CD4-positive, alpha-beta T cell (primary cell): ENCODE results near the gene SIM2. TPM values are rescaled to one million over a fixed set of nuclear protein-coding genes. Genes with fewer than 3 reads are reported as not detected.

Experiments used
- ATAC-seq: fragments of 200-7000 bp; cut with Tn5 transposase; one replicate; pipeline ENCODE4 v1.10.0; 2022; ENCODE audit warnings: mild to moderate bottlenecking; ENCODE audit not compliant: poor library complexity
- CTCF ChIA-PET: fragments of 350-600 bp; sonication (Branson Sonifier 250); formaldehyde crosslinking; loops from one replicate; lab custom pipeline; 2021; ENCODE audit warnings: antibody characterized with exemption, inconsistent platforms; lab: Charles Lee
- POLR2A ChIA-PET: fragments of 350-600 bp; sonication (Branson Sonifier 250); formaldehyde crosslinking; loops from one replicate; lab custom pipeline; 2021; ENCODE audit warnings: antibody characterized with exemption, inconsistent platforms; lab: Charles Lee
- DNase-seq, 14 experiments: peaks; one replicate each; pipeline ENCODE4 v3.0.0-alpha.2; 2013 to 2020; ENCODE audit warnings: mixed read lengths in 2 of 14
- H3K27ac ChIP-seq, 2 donors: one replicate each; pipeline versions ENCODE4 v1.5.1 to v1.7.0; 2013; ENCODE audit warnings: low read length in 2 of 2, low read depth in 1 of 2, mild to moderate bottlenecking in 1 of 2
- H3K27me3 ChIP-seq, 2 experiments: 1 replicate in 1 of 2; 2 replicates in 1 of 2; pipeline versions ENCODE4 v1.6.1 to v1.7.0; 2013; ENCODE audit warnings: low read length in 2 of 2, control low read depth in 1 of 2, mild to moderate bottlenecking in 1 of 2, moderate library complexity in 1 of 2; ENCODE audit not compliant: insufficient read depth in 2 of 2, control insufficient read depth in 1 of 2
- H3K36me3 ChIP-seq: one replicate; pipeline ENCODE4 v1.6.1; 2013; ENCODE audit warnings: low read length, control low read depth; ENCODE audit not compliant: insufficient read depth
- H3K4me1 ChIP-seq: one replicate; pipeline ENCODE4 v1.6.1; 2013; ENCODE audit warnings: low read length, control low read depth; ENCODE audit not compliant: insufficient read depth
- H3K4me3 ChIP-seq: one replicate; pipeline ENCODE4 v1.5.1; 2013; ENCODE audit warnings: mild to moderate bottlenecking, low read length, moderate library complexity
- H3K9me3 ChIP-seq, 2 experiments: 1 replicate in 1 of 2; 2 replicates in 1 of 2; pipeline versions ENCODE4 v1.6.1 to v1.7.0; 2013; ENCODE audit warnings: low read length in 2 of 2, mild to moderate bottlenecking in 2 of 2, control low read depth in 1 of 2, moderate library complexity in 1 of 2; ENCODE audit not compliant: control insufficient read depth in 1 of 2, insufficient read depth in 1 of 2
- H3K27ac Mint-ChIP-seq: one replicate; pipeline ENCODE4 v1.8.0; 2020; ENCODE audit warnings: mixed read lengths
- H3K27me3 Mint-ChIP-seq: one replicate; pipeline ENCODE4 v1.8.0; 2021; ENCODE audit warnings: mixed read lengths
- H3K36me3 Mint-ChIP-seq: one replicate; pipeline ENCODE4 v1.8.0; 2021; ENCODE audit warnings: low read depth, mixed read lengths
- H3K4me1 Mint-ChIP-seq: one replicate; pipeline ENCODE4 v1.8.0; 2021; ENCODE audit warnings: low read depth, mixed read lengths
- H3K4me3 Mint-ChIP-seq: one replicate; pipeline ENCODE4 v1.8.0; 2020; ENCODE audit warnings: mild to moderate bottlenecking, mixed read lengths
- H3K9me3 Mint-ChIP-seq: one replicate; pipeline ENCODE4 v1.8.0; 2020; ENCODE audit warnings: mixed read lengths
- intact Hi-C, 2 experiments: fragments of 100-400 bp; cut with DNase I in 1 of 2; cut with micrococcal nuclease in 1 of 2; formaldehyde crosslinking; loops; one replicate each; pipeline versions ENCODE4 v1.15.1 to v1.9.0; 2023 to 2025; cut with DNase I, micrococcal nuclease
- total RNA-seq, 174 experiments: library from RNA in 2 of 174; stranded (reverse) in 2 of 174; gene quantifications; one replicate each; pipeline ENCODE4 v1.2.3 and lab custom pipeline; 2021 to 2026
- TF ChIP-seq, protein P1 (sequence below): fragments of 200-600 bp; IDR thresholded peaks from one replicate; pipeline ENCODE4 v1.8.0; 2022; ENCODE audit warnings: antibody characterized with exemption, mild to moderate bottlenecking

SIM2 gene
- total RNA-seq, 2 experiments from 2014 or later, result not detected

DNA sequence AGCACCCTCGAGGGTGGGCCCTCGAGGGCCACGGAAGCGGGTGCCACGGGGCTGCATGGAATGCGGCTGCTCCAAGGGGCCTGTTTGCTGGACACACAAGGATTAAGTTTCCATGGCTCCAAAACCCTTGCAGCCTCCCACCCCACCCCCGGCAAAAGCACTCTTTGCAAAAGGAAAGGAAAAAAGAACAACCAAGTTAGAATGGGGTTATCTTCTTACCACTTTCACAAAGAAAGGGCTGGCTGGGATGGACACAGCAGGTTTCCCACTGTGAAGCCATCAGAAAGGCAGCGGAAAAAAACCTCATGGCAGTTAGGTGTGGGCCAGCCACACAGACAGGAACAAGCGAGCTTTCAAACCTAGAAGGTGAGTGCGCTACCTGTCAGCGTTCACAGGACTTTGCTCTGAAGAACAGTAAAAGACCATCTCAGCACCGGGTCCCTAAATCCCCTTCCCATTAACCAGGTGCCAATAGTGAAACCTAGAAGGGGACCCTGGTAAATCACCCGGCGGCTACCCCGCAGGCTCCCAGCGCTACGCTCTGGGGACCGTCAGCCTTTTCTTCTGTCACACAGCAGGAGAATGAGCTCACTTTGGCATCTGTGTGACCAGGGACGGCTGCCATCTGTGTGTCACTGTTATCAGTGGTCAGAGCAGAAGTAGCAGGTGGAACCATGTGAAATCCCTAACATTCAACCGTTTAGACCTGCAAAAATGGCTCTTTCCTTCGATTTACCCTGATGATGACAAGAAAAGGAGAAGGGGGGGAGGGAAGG, 93.0 kb downstream of the SIM2 start:
- Histone ChIP-seq H3K27me3 (no peaks in the 10 kb centered on the region), H3K4me1 (no peaks in the 10 kb centered on the region), H3K36me3 (no peaks in the 10 kb centered on the region), H3K4me3 (no peak overlapping the region), H3K9me3 (peaks cover 0 to 2% of the 10 kb centered on the region in 2 experiments), H3K27ac (no peak overlapping the region)
- POLR2A ChIA-PET, result no interaction called here
- TF ChIP-seq, protein P1, sequence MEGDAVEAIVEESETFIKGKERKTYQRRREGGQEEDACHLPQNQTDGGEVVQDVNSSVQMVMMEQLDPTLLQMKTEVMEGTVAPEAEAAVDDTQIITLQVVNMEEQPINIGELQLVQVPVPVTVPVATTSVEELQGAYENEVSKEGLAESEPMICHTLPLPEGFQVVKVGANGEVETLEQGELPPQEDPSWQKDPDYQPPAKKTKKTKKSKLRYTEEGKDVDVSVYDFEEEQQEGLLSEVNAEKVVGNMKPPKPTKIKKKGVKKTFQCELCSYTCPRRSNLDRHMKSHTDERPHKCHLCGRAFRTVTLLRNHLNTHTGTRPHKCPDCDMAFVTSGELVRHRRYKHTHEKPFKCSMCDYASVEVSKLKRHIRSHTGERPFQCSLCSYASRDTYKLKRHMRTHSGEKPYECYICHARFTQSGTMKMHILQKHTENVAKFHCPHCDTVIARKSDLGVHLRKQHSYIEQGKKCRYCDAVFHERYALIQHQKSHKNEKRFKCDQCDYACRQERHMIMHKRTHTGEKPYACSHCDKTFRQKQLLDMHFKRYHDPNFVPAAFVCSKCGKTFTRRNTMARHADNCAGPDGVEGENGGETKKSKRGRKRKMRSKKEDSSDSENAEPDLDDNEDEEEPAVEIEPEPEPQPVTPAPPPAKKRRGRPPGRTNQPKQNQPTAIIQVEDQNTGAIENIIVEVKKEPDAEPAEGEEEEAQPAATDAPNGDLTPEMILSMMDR, result no peak
- Mint-ChIP-seq H3K27ac (no peak overlapping the region), H3K9me3 (peaks cover 4% of the 10 kb centered on the region), H3K36me3 (peaks cover 25% of the 10 kb centered on the region), H3K4me1 (no peaks in the 10 kb centered on the region), H3K27me3 (no peaks in the 10 kb centered on the region), H3K4me3 (no peak overlapping the region)
- CTCF ChIA-PET, result no interaction called here
- no peak for DNase-seq
- intact Hi-C loops, result no loop called here
- ATAC-seq, result no peak

DNA sequence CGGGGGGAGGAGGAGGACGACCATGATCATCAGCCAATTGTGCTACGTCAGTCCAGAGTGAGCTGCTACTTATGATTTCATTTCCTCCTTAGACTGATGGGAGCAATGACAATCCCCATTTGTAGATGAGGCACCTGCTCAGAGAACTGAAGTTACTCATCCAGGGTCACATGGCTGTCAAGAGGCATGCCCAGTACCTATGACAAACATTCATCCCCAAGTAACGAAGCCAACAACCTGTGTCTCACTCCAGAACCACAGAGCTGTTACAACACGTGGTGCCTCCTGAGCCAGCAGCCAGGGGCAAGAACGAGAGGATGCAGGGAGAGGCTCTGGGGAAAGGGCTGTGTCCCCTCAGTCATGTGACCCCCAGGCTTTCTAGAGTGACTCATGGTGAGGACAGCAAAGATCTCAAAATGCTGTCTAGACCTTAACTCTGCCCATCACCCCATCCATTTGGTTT, 93.6 kb downstream of the SIM2 start:
- POLR2A ChIA-PET, result no interaction called here
- Histone ChIP-seq H3K4me1 (no peaks in the 10 kb centered on the region), H3K27me3 (no peaks in the 10 kb centered on the region), H3K27ac (no peak overlapping the region), H3K9me3 (peaks cover 0 to 5% of the 10 kb centered on the region in 2 experiments), H3K36me3 (no peaks in the 10 kb centered on the region), H3K4me3 (no peak overlapping the region)
- intact Hi-C loops, result no loop called here
- no peak for DNase-seq
- TF ChIP-seq, protein P1, result no peak
- H3K4me1 Mint-ChIP-seq, result no peaks in the 10 kb centered on the region
- H3K27ac Mint-ChIP-seq, result no peak overlapping the region
- H3K36me3 Mint-ChIP-seq, result peaks cover 32% of the 10 kb centered on the region
- H3K27me3 Mint-ChIP-seq, result no peaks in the 10 kb centered on the region
- CTCF ChIA-PET, result no interaction called here
- ATAC-seq, result no peak
- no peak overlapping the region for H3K4me3 Mint-ChIP-seq
- H3K9me3 Mint-ChIP-seq, result peaks cover 4% of the 10 kb centered on the region

DNA sequence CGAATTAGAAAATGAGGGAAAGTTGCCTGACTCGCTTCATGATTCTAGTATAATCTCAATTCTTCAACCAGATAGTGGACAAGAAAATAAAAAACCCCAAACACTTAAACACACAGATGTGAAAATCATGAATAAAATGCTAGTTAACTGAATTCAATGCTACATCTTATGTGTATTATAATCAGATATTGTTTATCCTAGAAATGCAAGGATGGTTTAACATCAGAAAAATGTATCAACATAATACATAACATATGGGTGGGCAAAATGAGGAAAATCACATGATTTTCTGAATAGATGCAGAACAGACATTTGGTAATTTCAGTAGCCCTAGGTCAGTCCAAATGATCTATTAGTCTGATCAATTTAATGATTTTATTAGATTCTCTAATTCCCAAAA, 97.2 kb downstream of the SIM2 start:
- ChIA-PET POLR2A (no interaction called here), CTCF (no interaction called here)

More for the DNA sequence above, 97.2 kb downstream of the SIM2 start:
- peaks cover 18 to 22% of the 10 kb centered on the region in 2 experiments for H3K9me3 ChIP-seq
- H3K4me3 ChIP-seq, result no peak overlapping the region
- H3K27ac Mint-ChIP-seq, result no peak overlapping the region
- H3K27ac ChIP-seq, result no peak overlapping the region
- TF ChIP-seq, protein P1, result no peak
- no peaks in the 10 kb centered on the region for H3K4me1 Mint-ChIP-seq
- no peaks in the 10 kb centered on the region for H3K36me3 ChIP-seq
- no peak for DNase-seq
- no peaks in the 10 kb centered on the region for H3K27me3 Mint-ChIP-seq
- no peak for ATAC-seq
- no peak overlapping the region for H3K4me3 Mint-ChIP-seq
- peaks cover 65% of the 10 kb centered on the region for H3K36me3 Mint-ChIP-seq
- H3K4me1 ChIP-seq, result no peaks in the 10 kb centered on the region
- no peaks in the 10 kb centered on the region for H3K27me3 ChIP-seq
- intact Hi-C loops, result no loop called here
- H3K9me3 Mint-ChIP-seq, result peaks cover 13% of the 10 kb centered on the region
